ENCODE measurements around the gene OST4.

OST4 gene

DNA sequence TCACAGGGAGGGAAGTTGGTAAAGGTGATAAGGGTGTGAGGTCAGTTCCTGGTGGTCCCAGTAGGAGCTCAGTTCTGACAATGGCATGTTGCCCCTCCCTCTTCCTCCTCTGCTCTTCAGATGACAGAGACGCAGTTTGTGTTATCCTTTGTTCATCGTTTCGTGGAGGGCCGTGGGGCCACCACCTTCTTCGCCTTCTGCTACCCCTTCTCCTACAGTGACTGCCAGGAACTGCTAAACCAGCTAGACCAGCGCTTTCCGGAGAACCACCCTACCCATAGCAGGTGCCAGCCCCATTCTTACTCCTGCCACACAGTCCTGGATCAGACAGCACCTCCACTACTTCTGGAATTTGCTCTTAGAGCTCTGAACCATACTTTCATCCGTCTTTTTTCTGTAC, 17.7 kb downstream of the OST4 start:
- Histone ChIP-seq H3K4me3 (ENCODE audit: low read depth, low read length, poor library complexity, severe bottlenecking) (no peak overlapping the region), H3K27ac (ENCODE audit: low read depth, low read length, poor library complexity, severe bottlenecking) (no peak overlapping the region), H3K4me1 (ENCODE audit: insufficient read depth, low read length, severe bottlenecking) (peaks cover 17% of the 10 kb centered on the region), H3K9me2 (ENCODE audit: low read depth, low read length) (no peaks in the 10 kb centered on the region), H3K9ac (ENCODE audit: low read length) (no peak overlapping the region), H3K9me3 (ENCODE audit: low read length) (no peaks in the 10 kb centered on the region), H3F3A (ENCODE audit: insufficient read depth, low read length) (no peaks in the 10 kb centered on the region), H3K27me3 (ENCODE audit: insufficient read depth, low read length) (no peaks in the 10 kb centered on the region), H3K4me2 (ENCODE audit: low read length) (no peak overlapping the region), H2AFZ (ENCODE audit: low read length) (no peak overlapping the region), H3K79me2 (ENCODE audit: insufficient read depth, low read length) (no peaks in the 10 kb centered on the region), H4K20me1 (ENCODE audit: insufficient read depth, low read length) (no peaks in the 10 kb centered on the region), H3K36me3 (ENCODE audit: insufficient read depth, low read length) (peaks cover 51% of the 10 kb centered on the region)
- TF ChIP-seq EZH2 (IDR thresholded peaks at IDR 0.05; ENCODE audit: borderline replicate concordance, low read length), result no peak
- TF ChIP-seq, protein P1, sequence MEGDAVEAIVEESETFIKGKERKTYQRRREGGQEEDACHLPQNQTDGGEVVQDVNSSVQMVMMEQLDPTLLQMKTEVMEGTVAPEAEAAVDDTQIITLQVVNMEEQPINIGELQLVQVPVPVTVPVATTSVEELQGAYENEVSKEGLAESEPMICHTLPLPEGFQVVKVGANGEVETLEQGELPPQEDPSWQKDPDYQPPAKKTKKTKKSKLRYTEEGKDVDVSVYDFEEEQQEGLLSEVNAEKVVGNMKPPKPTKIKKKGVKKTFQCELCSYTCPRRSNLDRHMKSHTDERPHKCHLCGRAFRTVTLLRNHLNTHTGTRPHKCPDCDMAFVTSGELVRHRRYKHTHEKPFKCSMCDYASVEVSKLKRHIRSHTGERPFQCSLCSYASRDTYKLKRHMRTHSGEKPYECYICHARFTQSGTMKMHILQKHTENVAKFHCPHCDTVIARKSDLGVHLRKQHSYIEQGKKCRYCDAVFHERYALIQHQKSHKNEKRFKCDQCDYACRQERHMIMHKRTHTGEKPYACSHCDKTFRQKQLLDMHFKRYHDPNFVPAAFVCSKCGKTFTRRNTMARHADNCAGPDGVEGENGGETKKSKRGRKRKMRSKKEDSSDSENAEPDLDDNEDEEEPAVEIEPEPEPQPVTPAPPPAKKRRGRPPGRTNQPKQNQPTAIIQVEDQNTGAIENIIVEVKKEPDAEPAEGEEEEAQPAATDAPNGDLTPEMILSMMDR (IDR thresholded peaks at IDR 0.05; ENCODE audit: low read length), result no peak

DNA sequence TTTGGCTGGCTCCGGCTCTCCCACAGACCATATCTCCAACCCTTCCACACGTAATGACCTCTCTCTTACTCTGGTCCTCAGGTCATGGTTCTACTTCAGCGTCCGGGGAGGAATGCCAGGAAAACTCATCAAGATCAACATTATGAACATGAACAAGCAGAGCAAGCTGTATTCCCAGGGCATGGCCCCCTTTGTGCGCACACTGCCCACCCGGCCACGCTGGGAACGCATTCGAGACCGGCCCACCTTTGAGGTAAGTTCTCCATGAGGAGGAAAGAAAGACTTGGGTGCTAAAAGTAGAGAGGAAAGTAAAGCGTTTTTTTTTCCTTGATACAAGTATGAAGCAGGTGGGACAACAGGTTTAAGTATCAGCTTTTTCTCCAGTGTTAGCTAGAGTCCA, 18.1 kb downstream of the OST4 start:
- Histone ChIP-seq H3K27me3 (ENCODE audit: insufficient read depth, low read length) (no peaks in the 10 kb centered on the region), H3K9ac (ENCODE audit: low read length) (no peak overlapping the region)

DNA sequence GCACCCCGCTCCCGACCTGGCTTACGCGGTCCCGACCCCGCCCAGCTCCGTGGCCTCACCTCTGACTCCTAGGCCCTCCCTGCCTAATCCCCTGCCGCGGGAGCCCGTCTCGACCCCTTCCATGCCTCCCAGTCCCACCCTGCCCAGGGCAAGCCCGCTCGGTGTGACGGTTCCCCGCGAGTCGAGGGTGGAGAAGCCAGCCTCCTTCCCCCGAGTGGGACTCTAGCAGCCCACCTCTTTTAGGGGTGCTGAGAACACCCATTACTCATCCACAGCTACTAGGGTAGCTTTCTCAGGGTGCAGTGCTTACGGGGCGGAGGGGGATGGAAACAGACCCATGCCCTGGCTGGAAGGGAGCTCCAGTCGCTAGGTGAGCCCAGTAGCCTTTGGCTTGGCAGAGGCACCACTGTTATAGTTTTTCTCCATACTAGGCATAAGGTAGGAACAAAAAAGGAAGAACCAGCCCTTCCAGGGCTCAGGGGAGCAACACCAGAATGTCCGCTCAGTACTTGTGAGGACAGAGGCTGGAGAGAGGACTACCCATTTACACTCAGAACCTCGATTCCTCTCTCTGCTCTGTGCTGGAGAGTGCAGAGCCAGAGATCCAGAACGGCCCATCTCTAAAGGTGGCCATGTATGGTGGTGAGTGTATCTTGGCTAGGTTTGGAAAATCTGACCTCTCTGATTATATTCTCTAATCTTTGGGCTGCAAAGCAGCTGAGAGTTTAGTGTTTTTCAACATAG, 19.4 kb downstream of the OST4 start:
- TF ChIP-seq EZH2 (IDR thresholded peaks at IDR 0.05; ENCODE audit: borderline replicate concordance, low read length), result no peak
- TF ChIP-seq, protein P1 (IDR thresholded peaks at IDR 0.05; ENCODE audit: low read length), result no peak
- peaks cover 17% of the 10 kb centered on the region for H3K4me1 ChIP-seq (ENCODE audit: insufficient read depth, low read length, severe bottlenecking)
- peak overlapping the region; percentile 97 for H3K4me2 ChIP-seq (ENCODE audit: low read length)
- H3K9ac ChIP-seq (ENCODE audit: low read length), result peak overlapping the region; percentile 93
- H3K27ac ChIP-seq (ENCODE audit: low read depth, low read length, poor library complexity, severe bottlenecking), result peak overlapping the region; percentile 12
- no peaks in the 10 kb centered on the region for H3K79me2 ChIP-seq (ENCODE audit: insufficient read depth, low read length)
- H3K36me3 ChIP-seq (ENCODE audit: insufficient read depth, low read length), result peaks cover 37% of the 10 kb centered on the region
- H3K4me3 ChIP-seq (ENCODE audit: low read depth, low read length, poor library complexity, severe bottlenecking), result peak overlapping the region; percentile 98
- no peak overlapping the region for H2AFZ ChIP-seq (ENCODE audit: low read length)
- no peaks in the 10 kb centered on the region for H3K27me3 ChIP-seq (ENCODE audit: insufficient read depth, low read length)
- no peaks in the 10 kb centered on the region for H3K9me3 ChIP-seq (ENCODE audit: low read length)
- no peaks in the 10 kb centered on the region for H4K20me1 ChIP-seq (ENCODE audit: insufficient read depth, low read length)
- no peaks in the 10 kb centered on the region for H3K9me2 ChIP-seq (ENCODE audit: low read depth, low read length)
- no peaks in the 10 kb centered on the region for H3F3A ChIP-seq (ENCODE audit: insufficient read depth, low read length)

More for the DNA sequence above, 18.1 kb downstream of the OST4 start:
- Histone ChIP-seq H3K79me2 (ENCODE audit: insufficient read depth, low read length) (no peaks in the 10 kb centered on the region), H3K36me3 (ENCODE audit: insufficient read depth, low read length) (peaks cover 48% of the 10 kb centered on the region), H3K4me1 (ENCODE audit: insufficient read depth, low read length, severe bottlenecking) (peaks cover 17% of the 10 kb centered on the region), H3K27ac (ENCODE audit: low read depth, low read length, poor library complexity, severe bottlenecking) (no peak overlapping the region), H3F3A (ENCODE audit: insufficient read depth, low read length) (no peaks in the 10 kb centered on the region), H4K20me1 (ENCODE audit: insufficient read depth, low read length) (no peaks in the 10 kb centered on the region), H3K9me2 (ENCODE audit: low read depth, low read length) (no peaks in the 10 kb centered on the region), H3K4me3 (ENCODE audit: low read depth, low read length, poor library complexity, severe bottlenecking) (no peak overlapping the region), H2AFZ (ENCODE audit: low read length) (no peak overlapping the region), H3K9me3 (ENCODE audit: low read length) (no peaks in the 10 kb centered on the region), H3K4me2 (ENCODE audit: low read length) (no peak overlapping the region)
- no peak for TF ChIP-seq EZH2 (IDR thresholded peaks at IDR 0.05; ENCODE audit: borderline replicate concordance, low read length)
- TF ChIP-seq, protein P1 (IDR thresholded peaks at IDR 0.05; ENCODE audit: low read length), result no peak

Measured in OCI-LY1 (cell line).